ENCODE results near the gene LYZL6. TPM values are rescaled to one million over a fixed set of nuclear protein-coding genes. Genes with fewer than 3 reads are reported as not detected.

LYZL6 gene
- total and polyA plus RNA-seq, 2 of the 8 experiments (the other 6 are each of a cell fraction or from before 2014, with no cell fraction given), result not detected

DNA sequence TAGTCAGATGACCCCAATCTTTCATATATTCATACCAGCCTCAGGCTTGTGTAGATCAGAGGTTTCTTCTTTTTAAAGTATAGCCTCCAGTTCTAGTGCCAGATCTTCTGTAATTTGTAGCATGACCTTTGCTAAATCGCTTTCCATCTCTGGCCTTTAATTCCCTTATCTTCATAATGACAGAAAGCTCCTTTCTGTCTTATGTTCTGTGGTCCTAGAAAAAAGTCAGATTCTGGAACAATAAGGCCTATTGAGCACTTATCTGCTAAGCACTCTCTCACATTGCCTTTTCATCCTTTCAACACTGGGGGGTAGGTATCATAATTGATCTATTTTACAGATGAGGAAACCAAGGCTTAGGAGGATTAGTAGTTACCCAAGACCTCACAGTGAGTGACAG, 28.6 kb upstream of the LYZL6 start (continued):
- TF ChIP-seq, protein P1, sequence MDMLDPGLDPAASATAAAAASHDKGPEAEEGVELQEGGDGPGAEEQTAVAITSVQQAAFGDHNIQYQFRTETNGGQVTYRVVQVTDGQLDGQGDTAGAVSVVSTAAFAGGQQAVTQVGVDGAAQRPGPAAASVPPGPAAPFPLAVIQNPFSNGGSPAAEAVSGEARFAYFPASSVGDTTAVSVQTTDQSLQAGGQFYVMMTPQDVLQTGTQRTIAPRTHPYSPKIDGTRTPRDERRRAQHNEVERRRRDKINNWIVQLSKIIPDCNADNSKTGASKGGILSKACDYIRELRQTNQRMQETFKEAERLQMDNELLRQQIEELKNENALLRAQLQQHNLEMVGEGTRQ (IDR thresholded peaks at IDR 0.05; ENCODE audit: low read length), result no peak
- TF ChIP-seq HDAC2 (IDR thresholded peaks at IDR 0.05; ENCODE audit: borderline replicate concordance in 1 of 2, low read depth in 2 of 2, low read length in 2 of 2) (no peak), JUN (IDR thresholded peaks at IDR 0.05; ENCODE audit: low read depth, low read length) (no peak)
